ENCODE results near the gene PPP2R3C.

PPP2R3C gene

DNA sequence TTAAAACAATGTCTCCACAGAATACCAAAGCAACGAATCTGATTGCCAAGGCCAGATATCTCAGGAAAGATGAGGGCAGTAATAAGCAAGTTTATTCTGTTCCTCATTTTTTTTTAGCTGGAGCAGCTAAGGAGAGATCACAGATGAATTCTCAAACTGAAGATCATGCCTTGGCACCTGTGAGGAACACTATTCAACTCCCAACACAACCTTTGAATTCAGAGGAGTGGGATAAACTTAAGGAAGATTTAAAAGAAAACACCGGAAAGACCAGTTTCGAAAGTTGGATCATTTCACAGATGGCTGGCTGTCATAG is 1.6 kb upstream of the PPP2R3C start:
- no peak for DNase-seq

GRCh38 chr14:35122696-35123387 is 1.1 kb upstream of the PPP2R3C start:
- Histone ChIP-seq H3K4me3 (ENCODE audit: low read depth, low read length) (peak overlapping the region; percentile 69), H3K27ac (peak overlapping the region; percentile 99), H3K27me3 (ENCODE audit: insufficient read depth, low read depth, severe bottlenecking) (no peaks in the 10 kb centered on the region), H3K36me3 (peaks cover 10% of the 10 kb centered on the region), H3K9me3 (ENCODE audit: severe bottlenecking) (no peaks in the 10 kb centered on the region)
- no peak for DNase-seq
- TF ChIP-seq, protein P1, sequence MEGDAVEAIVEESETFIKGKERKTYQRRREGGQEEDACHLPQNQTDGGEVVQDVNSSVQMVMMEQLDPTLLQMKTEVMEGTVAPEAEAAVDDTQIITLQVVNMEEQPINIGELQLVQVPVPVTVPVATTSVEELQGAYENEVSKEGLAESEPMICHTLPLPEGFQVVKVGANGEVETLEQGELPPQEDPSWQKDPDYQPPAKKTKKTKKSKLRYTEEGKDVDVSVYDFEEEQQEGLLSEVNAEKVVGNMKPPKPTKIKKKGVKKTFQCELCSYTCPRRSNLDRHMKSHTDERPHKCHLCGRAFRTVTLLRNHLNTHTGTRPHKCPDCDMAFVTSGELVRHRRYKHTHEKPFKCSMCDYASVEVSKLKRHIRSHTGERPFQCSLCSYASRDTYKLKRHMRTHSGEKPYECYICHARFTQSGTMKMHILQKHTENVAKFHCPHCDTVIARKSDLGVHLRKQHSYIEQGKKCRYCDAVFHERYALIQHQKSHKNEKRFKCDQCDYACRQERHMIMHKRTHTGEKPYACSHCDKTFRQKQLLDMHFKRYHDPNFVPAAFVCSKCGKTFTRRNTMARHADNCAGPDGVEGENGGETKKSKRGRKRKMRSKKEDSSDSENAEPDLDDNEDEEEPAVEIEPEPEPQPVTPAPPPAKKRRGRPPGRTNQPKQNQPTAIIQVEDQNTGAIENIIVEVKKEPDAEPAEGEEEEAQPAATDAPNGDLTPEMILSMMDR (IDR thresholded peaks at IDR 0.05; ENCODE audit: low read depth, low read length), result no peak

More for the DNA sequence above, 1.6 kb upstream of the PPP2R3C start:
- Histone ChIP-seq H3K36me3 (peaks cover 10% of the 10 kb centered on the region), H3K27me3 (ENCODE audit: insufficient read depth, low read depth, severe bottlenecking) (no peaks in the 10 kb centered on the region), H3K4me3 (ENCODE audit: low read depth, low read length) (peak overlapping the region; percentile 69), H3K27ac (no peak overlapping the region), H3K9me3 (ENCODE audit: severe bottlenecking) (no peaks in the 10 kb centered on the region)
- TF ChIP-seq, protein P1 (IDR thresholded peaks at IDR 0.05; ENCODE audit: low read depth, low read length), result no peak

DNA sequence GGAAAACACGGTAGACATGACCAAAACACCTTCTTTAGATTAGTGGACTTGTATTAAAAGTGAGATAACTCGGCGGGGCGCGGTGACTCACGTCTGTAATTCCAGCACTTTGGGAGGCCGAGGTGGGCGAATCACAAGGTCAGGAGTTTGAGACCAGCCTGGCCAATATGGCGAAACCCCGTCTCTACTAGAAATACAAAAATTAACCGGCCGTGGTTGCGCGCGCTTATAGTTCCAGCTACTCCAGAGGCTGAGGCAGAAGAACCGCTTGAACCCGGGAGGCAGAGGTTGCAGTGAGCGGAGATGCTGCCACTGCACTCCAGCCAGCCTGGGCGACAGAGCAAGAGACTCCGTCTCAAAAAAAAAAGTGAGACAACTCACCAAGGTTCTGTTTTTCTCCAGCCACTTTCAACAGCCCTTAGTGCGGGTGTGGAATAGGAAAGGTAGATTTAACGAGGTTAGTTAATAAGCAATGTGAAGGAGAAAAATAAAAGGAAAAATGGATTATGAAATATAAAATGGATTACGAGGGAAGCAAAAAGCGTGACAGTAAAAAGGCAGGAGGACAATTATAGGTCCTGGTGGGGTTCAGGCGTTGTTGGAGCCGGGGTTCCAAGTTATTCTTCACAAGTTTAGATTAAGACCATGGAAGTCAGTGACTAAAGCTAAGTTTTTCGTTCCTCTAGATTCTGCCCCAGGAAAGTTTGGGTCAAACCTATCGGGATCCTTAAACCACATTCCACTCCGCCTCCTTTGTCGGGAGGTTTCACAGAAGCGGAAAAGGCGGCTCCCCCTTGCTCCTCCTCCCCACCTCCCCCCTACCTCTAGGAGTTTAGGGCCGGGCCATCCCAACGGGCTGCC is 534 bp downstream of the PPP2R3C start:
- H3K27me3 ChIP-seq (ENCODE audit: insufficient read depth, low read depth, severe bottlenecking), result no peaks in the 10 kb centered on the region
- no peaks in the 10 kb centered on the region for H3K9me3 ChIP-seq (ENCODE audit: severe bottlenecking)
- TF ChIP-seq, protein P1 (IDR thresholded peaks at IDR 0.05; ENCODE audit: low read depth, low read length), result no peak
- no peak for DNase-seq
- H3K27ac ChIP-seq, result peak overlapping the region; percentile 99
- H3K36me3 ChIP-seq, result peaks cover 10% of the 10 kb centered on the region
- H3K4me3 ChIP-seq (ENCODE audit: low read depth, low read length), result peak overlapping the region; percentile 69

DNA sequence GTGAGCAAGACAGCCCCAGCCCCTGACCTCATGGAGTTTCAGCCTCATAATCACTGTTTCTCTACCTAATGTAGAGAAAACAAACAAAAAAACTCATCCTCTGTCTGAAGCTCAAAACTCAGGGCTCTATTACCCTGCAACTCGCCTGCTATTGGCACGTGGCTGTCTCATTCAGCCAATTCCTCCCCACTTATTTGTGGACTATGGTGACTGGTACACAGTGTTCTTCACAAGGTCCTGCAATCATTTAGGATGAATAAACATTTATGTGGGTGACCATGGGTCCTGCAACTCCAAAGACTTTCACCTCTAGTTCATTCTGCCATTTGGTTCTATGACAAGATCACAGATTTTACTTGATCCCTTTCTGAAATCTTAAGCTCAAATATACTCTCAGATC is 4.7 kb downstream of the PPP2R3C start:
- H3K36me3 ChIP-seq, result peaks cover 22% of the 10 kb centered on the region
- TF ChIP-seq, protein P1 (IDR thresholded peaks at IDR 0.05; ENCODE audit: low read depth, low read length), result no peak
- no peaks in the 10 kb centered on the region for H3K27me3 ChIP-seq (ENCODE audit: insufficient read depth, low read depth, severe bottlenecking)
- H3K4me3 ChIP-seq (ENCODE audit: low read depth, low read length), result no peak overlapping the region
- no peaks in the 10 kb centered on the region for H3K9me3 ChIP-seq (ENCODE audit: severe bottlenecking)
- no peak overlapping the region for H3K27ac ChIP-seq
- DNase-seq, result no peak

DNA sequence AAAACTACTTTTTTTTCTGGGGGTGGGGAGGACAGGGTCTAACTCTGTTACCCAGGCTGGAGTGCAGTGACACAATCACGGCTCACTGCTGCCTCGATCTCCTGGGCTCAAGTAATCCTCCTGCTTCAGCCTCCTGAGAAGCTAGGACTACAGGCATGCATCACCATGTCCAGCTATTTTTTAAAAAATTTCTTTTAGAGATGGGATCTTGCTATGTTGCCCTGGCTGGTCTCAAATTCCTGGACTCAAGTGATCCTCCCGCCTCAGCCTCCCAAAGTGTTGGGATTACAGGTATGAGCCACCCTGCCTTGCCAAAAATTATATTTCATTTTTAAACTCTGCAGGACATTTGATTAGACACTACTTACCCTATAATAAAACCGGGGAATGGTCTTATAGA is 5.5 kb downstream of the PPP2R3C start:
- TF ChIP-seq, protein P1 (IDR thresholded peaks at IDR 0.05; ENCODE audit: low read depth, low read length), result no peak
- Histone ChIP-seq H3K4me3 (ENCODE audit: low read depth, low read length) (no peak overlapping the region), H3K9me3 (ENCODE audit: severe bottlenecking) (no peaks in the 10 kb centered on the region), H3K27ac (no peak overlapping the region), H3K27me3 (ENCODE audit: insufficient read depth, low read depth, severe bottlenecking) (no peaks in the 10 kb centered on the region), H3K36me3 (peaks cover 30% of the 10 kb centered on the region)
- DNase-seq, result no peak
